ENCODE measurements around the gene LSAMP. TPM values are rescaled to one million over a fixed set of nuclear protein-coding genes. Genes with fewer than 3 reads are reported as not detected.

Gene LSAMP
- total and polyA plus RNA-seq, 2 of the 13 experiments (the other 11 are each of a cell fraction or from before 2014, with no cell fraction given), result not detected

DNA sequence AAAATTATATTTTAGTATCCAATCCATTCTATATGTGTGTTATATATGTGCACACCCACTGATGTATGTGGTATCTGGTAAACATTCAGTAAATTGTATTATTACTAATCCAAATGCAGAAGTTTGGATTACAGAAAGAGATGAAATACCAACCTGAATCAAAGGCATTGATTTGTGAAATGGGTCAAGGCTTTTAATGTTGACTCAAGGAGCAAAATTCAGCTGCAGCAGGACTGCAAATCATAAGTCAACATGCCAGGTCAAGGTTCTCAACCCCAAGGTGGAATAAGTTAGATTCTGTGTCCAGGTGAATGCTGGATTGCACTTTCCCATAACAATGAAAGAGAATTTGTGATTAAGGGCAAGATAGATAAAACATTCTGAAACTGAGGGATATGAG, 631.3 kb downstream of the LSAMP start (continued):
- no peak for TF ChIP-seq HNF1A (IDR thresholded peaks at IDR 0.05; ENCODE audit: low read depth)
- no peak for TF ChIP-seq HNF1A (CRISPR knock-in tag; IDR thresholded peaks at IDR 0.05; ENCODE audit: borderline replicate concordance)
- no peak for TF ChIP-seq PHF5A (CRISPR knock-in tag; IDR thresholded peaks at IDR 0.05; ENCODE audit: low read depth, unreplicated experiment)
- no peak for TF ChIP-seq NR3C1 (CRISPR knock-in tag; IDR thresholded peaks at IDR 0.05)
- 0 out of 2 replicates have a peak, but pooled peaks have one; percentile 28 for TF ChIP-seq PITX1 (CRISPR knock-in tag; IDR thresholded peaks at IDR 0.05)
- no peak for TF ChIP-seq PHF8 (CRISPR knock-in tag; IDR thresholded peaks at IDR 0.05)
- peak; percentile 20; the same call in 1 of the 2 replicates for TF ChIP-seq ETV5 (CRISPR knock-in tag; IDR thresholded peaks at IDR 0.05; ENCODE audit: borderline replicate concordance)
- TF ChIP-seq JUNB (CRISPR knock-in tag; IDR thresholded peaks at IDR 0.05; ENCODE audit: borderline replicate concordance), result no peak
- no peak for TF ChIP-seq CREB1 (IDR thresholded peaks at IDR 0.05)
- peak; percentile 30; the same call in 1 of the 2 replicates for TF ChIP-seq CREB1 (CRISPR knock-in tag; IDR thresholded peaks at IDR 0.05)
- TF ChIP-seq SALL1 (CRISPR knock-in tag; IDR thresholded peaks at IDR 0.05), result peak; percentile 67; the same call in 1 of the 2 replicates
- TF ChIP-seq CENPX (CRISPR knock-in tag; IDR thresholded peaks at IDR 0.05), result no peak
- no peak for TF ChIP-seq ZNF260 (CRISPR knock-in tag; IDR thresholded peaks at IDR 0.05; ENCODE audit: borderline replicate concordance, low read depth)
- TF ChIP-seq ZNF788 (CRISPR knock-in tag; IDR thresholded peaks at IDR 0.05; ENCODE audit: borderline replicate concordance), result no peak
- TF ChIP-seq RORA (CRISPR knock-in tag; IDR thresholded peaks at IDR 0.05), result 0 out of 2 replicates have a peak, but pooled peaks have one; percentile 50
- TF ChIP-seq, protein P1, sequence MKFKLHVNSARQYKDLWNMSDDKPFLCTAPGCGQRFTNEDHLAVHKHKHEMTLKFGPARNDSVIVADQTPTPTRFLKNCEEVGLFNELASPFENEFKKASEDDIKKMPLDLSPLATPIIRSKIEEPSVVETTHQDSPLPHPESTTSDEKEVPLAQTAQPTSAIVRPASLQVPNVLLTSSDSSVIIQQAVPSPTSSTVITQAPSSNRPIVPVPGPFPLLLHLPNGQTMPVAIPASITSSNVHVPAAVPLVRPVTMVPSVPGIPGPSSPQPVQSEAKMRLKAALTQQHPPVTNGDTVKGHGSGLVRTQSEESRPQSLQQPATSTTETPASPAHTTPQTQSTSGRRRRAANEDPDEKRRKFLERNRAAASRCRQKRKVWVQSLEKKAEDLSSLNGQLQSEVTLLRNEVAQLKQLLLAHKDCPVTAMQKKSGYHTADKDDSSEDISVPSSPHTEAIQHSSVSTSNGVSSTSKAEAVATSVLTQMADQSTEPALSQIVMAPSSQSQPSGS (CRISPR knock-in tag; IDR thresholded peaks at IDR 0.05), result no peak
- no peak for TF ChIP-seq SP2 (CRISPR knock-in tag; IDR thresholded peaks at IDR 0.05)
- TF ChIP-seq FOSL2 (CRISPR knock-in tag; IDR thresholded peaks at IDR 0.05), result 0 out of 2 replicates have a peak, but pooled peaks have one; percentile 23
- TF ChIP-seq, protein P2, sequence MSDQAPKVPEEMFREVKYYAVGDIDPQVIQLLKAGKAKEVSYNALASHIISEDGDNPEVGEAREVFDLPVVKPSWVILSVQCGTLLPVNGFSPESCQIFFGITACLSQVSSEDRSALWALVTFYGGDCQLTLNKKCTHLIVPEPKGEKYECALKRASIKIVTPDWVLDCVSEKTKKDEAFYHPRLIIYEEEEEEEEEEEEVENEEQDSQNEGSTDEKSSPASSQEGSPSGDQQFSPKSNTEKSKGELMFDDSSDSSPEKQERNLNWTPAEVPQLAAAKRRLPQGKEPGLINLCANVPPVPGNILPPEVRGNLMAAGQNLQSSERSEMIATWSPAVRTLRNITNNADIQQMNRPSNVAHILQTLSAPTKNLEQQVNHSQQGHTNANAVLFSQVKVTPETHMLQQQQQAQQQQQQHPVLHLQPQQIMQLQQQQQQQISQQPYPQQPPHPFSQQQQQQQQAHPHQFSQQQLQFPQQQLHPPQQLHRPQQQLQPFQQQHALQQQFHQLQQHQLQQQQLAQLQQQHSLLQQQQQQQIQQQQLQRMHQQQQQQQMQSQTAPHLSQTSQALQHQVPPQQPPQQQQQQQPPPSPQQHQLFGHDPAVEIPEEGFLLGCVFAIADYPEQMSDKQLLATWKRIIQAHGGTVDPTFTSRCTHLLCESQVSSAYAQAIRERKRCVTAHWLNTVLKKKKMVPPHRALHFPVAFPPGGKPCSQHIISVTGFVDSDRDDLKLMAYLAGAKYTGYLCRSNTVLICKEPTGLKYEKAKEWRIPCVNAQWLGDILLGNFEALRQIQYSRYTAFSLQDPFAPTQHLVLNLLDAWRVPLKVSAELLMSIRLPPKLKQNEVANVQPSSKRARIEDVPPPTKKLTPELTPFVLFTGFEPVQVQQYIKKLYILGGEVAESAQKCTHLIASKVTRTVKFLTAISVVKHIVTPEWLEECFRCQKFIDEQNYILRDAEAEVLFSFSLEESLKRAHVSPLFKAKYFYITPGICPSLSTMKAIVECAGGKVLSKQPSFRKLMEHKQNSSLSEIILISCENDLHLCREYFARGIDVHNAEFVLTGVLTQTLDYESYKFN (CRISPR knock-in tag; conservative IDR thresholded peaks at IDR 0.05), result peak; percentile 75
- no peak for TF ChIP-seq HIC2 (CRISPR knock-in tag; IDR thresholded peaks at IDR 0.05; ENCODE audit: low read depth)
- no peak for TF ChIP-seq ZC3H4 (CRISPR knock-in tag; IDR thresholded peaks at IDR 0.05; ENCODE audit: borderline replicate concordance)

Data from HepG2 (cell line).